Measurements from ENCODE around the gene LGR6.

LGR6 gene

DNA sequence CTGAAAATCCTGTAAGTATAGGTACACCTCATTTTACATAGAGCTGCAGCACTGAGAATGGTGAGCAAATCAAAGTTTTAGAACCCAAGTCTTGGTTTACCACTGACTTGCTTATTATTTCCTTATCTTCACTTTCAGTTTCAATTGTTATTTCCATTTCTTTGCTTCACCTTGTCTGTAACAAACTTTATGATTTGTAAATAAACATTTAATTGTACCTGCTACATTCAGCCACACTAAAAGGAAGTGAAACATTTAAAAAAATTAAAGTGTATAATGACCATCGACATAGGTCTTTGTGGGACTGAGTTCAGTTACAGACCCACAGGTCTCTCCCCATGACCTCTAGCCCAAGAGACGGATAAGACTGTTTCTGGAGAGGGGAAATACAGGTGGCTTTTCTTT lies 34.4 kb downstream of the LGR6 start:
- Histone ChIP-seq H3K4me3 (ENCODE audit: low read length in 2 of 2) (no peak overlapping the region), H3K4me1 (ENCODE audit: control insufficient read depth, insufficient read depth, low read length) (peaks cover 3% of the 10 kb centered on the region), H3K9me3 (ENCODE audit: control insufficient read depth in 2 of 2, low read length in 2 of 2) (peaks cover 0 to 4% of the 10 kb centered on the region in 2 donors), H3K27ac (ENCODE audit: low read length) (no peak overlapping the region), H3K36me3 (ENCODE audit: control insufficient read depth in 2 of 2, insufficient read depth in 2 of 2, low read length in 2 of 2) (no peaks in the 10 kb centered on the region), H3K9ac (ENCODE audit: low read length in 2 of 2) (no peak overlapping the region), H3K27me3 (ENCODE audit: control insufficient read depth in 1 of 2, insufficient read depth in 2 of 2, low read length in 2 of 2) (peaks cover 0 to 6% of the 10 kb centered on the region in 2 donors)

DNA sequence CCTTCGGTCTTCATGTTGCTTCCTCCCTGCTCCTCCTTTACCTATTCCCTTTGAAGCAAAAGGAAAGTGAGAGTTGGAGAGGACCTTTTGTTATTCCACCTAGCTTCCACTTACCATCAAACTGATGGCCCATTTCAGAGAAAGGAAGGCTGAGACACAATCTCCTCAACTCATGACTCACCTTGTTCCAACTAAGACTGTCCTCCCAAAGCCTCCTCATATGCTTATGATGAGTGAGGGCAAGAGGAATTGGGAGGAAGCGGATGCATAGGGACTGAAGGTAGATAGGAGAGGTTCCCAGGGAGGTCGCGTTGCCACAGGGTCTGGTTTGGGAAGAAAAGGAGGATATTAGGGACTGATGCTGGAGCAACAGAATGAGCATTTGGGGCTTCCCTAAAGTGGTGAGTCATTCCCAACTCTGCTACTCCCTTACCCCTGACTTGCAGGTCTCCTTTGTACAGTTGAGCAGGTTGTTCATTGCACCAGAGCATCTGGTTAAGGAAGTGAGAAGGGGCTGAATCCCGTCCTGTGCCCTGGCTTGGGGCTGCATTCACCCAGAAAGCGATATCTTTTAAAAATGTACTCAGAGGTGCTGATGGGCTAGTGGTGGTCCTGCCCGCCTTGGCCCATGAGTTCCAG lies 35.0 kb downstream of the LGR6 start:
- Histone ChIP-seq H3K9me3 (ENCODE audit: control insufficient read depth in 2 of 2, low read length in 2 of 2) (peaks cover 0 to 4% of the 10 kb centered on the region in 2 donors), H3K4me3 (ENCODE audit: low read length in 2 of 2) (no peak overlapping the region), H3K4me1 (ENCODE audit: control insufficient read depth, insufficient read depth, low read length) (no peaks in the 10 kb centered on the region), H3K9ac (ENCODE audit: low read length in 2 of 2) (no peak overlapping the region), H3K36me3 (ENCODE audit: control insufficient read depth in 2 of 2, insufficient read depth in 2 of 2, low read length in 2 of 2) (no peaks in the 10 kb centered on the region), H3K27me3 (ENCODE audit: control insufficient read depth in 1 of 2, insufficient read depth in 2 of 2, low read length in 2 of 2) (peaks cover 0 to 5% of the 10 kb centered on the region in 2 donors), H3K27ac (ENCODE audit: low read length) (no peak overlapping the region)

DNA sequence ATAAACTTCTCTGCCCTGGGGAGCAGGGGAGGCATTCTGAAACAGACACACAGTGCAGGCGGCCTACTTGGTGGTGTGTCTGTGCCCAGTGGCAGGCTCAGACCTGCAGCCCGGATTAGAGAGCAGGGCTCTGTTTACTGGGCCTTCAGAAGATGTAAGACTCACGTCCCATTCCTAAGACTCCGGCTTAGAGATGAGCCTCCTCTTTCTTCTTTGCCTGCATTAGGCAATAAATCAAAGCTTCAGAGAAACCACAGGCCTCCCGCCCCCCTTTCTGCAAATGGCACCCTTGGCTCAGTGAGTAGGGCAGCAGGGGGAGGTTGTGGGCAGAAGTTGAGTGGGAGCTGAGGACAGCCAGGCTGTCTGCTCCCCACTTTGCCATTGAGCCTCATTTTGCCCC lies 35.8 kb downstream of the LGR6 start:
- H3K36me3 ChIP-seq (ENCODE audit: control insufficient read depth in 2 of 2, insufficient read depth in 2 of 2, low read length in 2 of 2) = no peaks in the 10 kb centered on the region
- H3K9me3 ChIP-seq (ENCODE audit: control insufficient read depth in 2 of 2, low read length in 2 of 2) = peaks cover 0 to 4% of the 10 kb centered on the region in 2 donors
- H3K27me3 ChIP-seq (ENCODE audit: control insufficient read depth in 1 of 2, insufficient read depth in 2 of 2, low read length in 2 of 2) = peaks cover 0 to 5% of the 10 kb centered on the region in 2 donors
- H3K9ac ChIP-seq (ENCODE audit: low read length in 2 of 2) = no peak overlapping the region
- H3K4me3 ChIP-seq (ENCODE audit: low read length in 2 of 2) = no peak overlapping the region
- H3K4me1 ChIP-seq (ENCODE audit: control insufficient read depth, insufficient read depth, low read length) = no peaks in the 10 kb centered on the region
- no peak overlapping the region for H3K27ac ChIP-seq (ENCODE audit: low read length)

DNA sequence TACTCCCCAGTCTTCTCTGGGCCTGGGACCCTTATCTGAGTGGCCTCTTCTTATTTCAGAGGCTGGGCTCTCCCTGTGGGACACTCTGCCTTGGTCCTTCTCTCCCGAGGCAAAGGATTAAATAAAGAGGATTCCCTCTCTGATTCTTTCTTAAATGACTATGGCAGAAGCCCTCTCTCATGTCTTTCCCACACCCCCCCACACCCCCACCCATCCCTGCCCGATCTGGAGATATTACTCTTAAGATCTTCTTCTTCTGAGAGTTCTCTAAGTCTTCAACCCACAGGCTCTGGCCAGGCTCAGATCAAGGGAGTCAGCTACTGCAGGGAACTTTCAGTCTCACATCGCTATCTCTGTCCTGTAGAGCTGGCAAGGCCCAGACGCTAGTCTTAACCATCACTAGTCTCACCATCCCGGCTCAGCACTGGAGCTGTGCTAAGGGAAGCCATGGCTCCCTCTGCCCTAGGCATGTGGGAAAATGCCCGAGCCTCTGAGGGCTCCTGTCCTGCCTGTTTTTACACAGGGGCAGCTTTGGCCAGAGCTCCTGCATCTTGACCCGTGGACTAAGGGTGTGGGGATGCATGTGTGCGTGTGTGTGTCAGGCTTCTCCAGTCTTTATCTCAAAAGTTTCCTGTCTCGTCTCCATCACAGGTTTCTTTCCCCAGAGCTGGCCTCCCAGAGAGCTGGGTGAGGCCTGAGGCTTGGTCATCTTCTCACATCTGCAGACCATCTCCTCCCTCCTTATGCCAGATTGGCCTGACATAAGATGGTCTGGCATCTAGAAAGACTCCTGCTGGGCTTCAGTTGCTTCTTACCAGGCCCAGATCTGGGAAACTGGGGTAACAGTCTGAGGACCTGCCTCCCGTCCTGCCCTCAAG lies 36.7 kb downstream of the LGR6 start:
- H3K27ac ChIP-seq (ENCODE audit: low read length) = no peak overlapping the region
- no peaks in the 10 kb centered on the region for H3K4me1 ChIP-seq (ENCODE audit: control insufficient read depth, insufficient read depth, low read length)
- peaks cover 0 to 5% of the 10 kb centered on the region in 2 donors for H3K27me3 ChIP-seq (ENCODE audit: control insufficient read depth in 1 of 2, insufficient read depth in 2 of 2, low read length in 2 of 2)
- H3K9me3 ChIP-seq (ENCODE audit: control insufficient read depth in 2 of 2, low read length in 2 of 2) = peaks cover 0 to 4% of the 10 kb centered on the region in 2 donors
- H3K9ac ChIP-seq (ENCODE audit: low read length in 2 of 2) = no peak overlapping the region
- H3K36me3 ChIP-seq (ENCODE audit: control insufficient read depth in 2 of 2, insufficient read depth in 2 of 2, low read length in 2 of 2) = no peaks in the 10 kb centered on the region
- H3K4me3 ChIP-seq (ENCODE audit: low read length in 2 of 2) = no peak overlapping the region

DNA sequence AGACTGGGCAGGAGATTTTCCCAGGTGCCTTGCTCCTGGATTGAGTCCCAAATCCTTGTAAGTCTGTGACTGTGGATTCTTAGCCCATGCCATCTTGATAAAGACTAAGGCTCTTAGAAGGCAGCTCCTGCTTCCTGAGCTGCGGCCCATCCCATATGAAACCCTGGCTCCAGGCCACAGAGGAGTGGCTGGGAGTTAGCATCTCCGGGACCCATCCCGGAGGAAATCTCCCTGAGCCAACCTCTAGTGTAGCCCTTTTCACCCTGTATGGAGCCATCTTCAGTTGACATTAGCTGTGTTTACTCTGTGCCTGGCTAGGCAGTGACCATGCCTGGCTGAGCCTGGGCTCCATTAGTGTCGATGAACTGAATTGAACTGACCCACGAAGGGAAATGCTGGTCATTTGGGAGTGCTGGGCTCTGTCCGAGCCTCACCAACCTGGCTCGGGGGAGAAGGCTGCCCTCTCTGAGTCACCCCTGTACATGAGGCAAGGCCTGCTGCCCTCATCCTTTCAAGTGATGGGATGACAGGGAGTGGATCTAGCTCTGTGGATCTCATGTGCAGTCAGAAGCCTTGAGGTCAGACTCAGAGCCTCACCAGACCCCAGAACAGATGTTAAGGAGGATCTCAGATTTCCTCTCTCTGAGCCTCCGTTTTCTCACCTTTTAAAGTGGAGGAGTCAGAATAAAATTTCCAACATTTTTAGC lies 37.5 kb downstream of the LGR6 start:
- no peak overlapping the region for H3K27ac ChIP-seq (ENCODE audit: low read length)
- no peak overlapping the region for H3K9ac ChIP-seq (ENCODE audit: low read length in 2 of 2)
- no peaks in the 10 kb centered on the region for H3K4me1 ChIP-seq (ENCODE audit: control insufficient read depth, insufficient read depth, low read length)
- peaks cover 0 to 4% of the 10 kb centered on the region in 2 donors for H3K9me3 ChIP-seq (ENCODE audit: control insufficient read depth in 2 of 2, low read length in 2 of 2)
- H3K36me3 ChIP-seq (ENCODE audit: control insufficient read depth in 2 of 2, insufficient read depth in 2 of 2, low read length in 2 of 2) = no peaks in the 10 kb centered on the region
- H3K27me3 ChIP-seq (ENCODE audit: control insufficient read depth in 1 of 2, insufficient read depth in 2 of 2, low read length in 2 of 2) = peaks cover 4 to 8% of the 10 kb centered on the region in 2 donors
- H3K4me3 ChIP-seq (ENCODE audit: low read length in 2 of 2) = no peak overlapping the region

DNA sequence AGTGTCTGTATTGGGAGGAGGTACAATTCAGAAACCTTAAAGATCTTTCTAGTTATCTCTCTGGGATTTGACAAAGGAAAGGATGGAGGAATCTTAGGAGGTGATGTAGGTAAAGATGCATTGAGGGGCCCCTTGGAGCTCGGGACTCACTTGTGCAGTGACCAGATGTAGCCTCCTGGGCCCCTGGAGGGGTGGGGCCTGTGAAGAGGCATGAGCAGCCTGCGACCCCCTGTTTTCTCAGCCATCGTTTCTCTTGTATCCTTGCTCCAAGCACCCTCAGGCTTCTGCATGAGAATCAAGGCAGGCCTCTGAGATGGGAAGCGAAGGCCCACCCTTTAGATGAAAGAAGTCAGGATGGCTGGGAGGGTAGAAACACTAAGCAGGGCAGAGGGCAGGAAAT lies 39.6 kb downstream of the LGR6 start:
- Histone ChIP-seq H3K4me1 (ENCODE audit: control insufficient read depth, insufficient read depth, low read length) (no peaks in the 10 kb centered on the region), H3K9ac (ENCODE audit: low read length in 2 of 2) (no peak overlapping the region), H3K9me3 (ENCODE audit: control insufficient read depth in 2 of 2, low read length in 2 of 2) (no peaks in the 10 kb centered on the region), H3K27ac (ENCODE audit: low read length) (no peak overlapping the region), H3K4me3 (ENCODE audit: low read length in 2 of 2) (no peak overlapping the region), H3K36me3 (ENCODE audit: control insufficient read depth in 2 of 2, insufficient read depth in 2 of 2, low read length in 2 of 2) (no peaks in the 10 kb centered on the region), H3K27me3 (ENCODE audit: control insufficient read depth in 1 of 2, insufficient read depth in 2 of 2, low read length in 2 of 2) (peaks cover 15 to 18% of the 10 kb centered on the region in 2 donors)

DNA sequence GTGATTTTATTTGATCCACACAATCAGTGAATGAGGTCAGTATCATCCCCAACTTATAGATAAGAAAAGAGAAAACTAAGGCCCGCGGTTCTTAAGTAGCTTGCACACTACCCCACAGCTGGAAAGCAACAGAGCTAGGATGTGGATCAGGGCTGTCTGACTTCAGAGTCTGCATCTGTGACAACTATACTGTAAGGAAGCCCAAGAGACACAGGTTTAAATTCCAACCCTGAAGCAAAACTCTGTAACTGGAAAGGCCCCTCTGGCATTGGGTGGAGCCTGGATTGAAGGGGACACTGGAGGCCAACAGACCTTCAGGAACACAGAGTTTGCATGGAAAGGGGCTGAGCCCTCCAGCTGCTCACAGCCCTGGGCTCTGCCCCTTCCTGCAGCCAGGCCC lies 40.2 kb downstream of the LGR6 start:
- no peaks in the 10 kb centered on the region for H3K4me1 ChIP-seq (ENCODE audit: control insufficient read depth, insufficient read depth, low read length)

DNA sequence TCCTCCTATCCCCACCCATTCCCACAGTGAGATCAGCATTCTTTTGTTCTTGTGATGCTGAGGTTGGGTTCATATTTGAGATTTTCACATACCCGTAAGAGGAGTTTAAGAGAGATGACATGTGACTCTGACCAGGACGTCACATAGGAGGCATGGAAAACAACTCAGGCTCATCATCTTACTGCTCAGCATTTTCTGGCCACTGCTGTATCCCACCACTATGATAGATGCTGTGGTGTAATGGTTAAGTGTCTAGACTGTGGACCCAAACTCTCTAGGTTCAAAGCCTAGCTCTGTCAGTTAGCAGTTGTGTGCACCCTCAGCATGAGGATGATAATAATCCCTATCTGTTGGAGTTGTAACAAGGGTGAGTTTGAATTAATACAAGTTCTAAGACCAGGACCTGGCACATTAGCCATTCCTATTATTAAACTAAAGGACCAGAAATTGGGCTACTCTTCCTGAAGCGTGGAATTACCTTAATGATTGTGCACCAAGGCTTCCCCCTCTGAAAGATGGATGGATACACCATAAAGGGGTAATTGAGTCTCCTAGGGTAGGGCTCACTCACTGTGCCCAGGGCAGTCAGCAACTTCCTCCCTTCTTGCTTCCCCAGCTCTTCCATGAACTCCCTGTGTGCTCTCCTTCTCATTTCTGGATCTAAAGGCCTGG lies 40.9 kb downstream of the LGR6 start:
- Histone ChIP-seq H3K9me3 (ENCODE audit: control insufficient read depth in 2 of 2, low read length in 2 of 2) (no peaks in the 10 kb centered on the region), H3K36me3 (ENCODE audit: control insufficient read depth in 2 of 2, insufficient read depth in 2 of 2, low read length in 2 of 2) (no peaks in the 10 kb centered on the region), H3K27me3 (ENCODE audit: control insufficient read depth in 1 of 2, insufficient read depth in 2 of 2, low read length in 2 of 2) (peaks cover 15 to 16% of the 10 kb centered on the region in 2 donors), H3K27ac (ENCODE audit: low read length) (no peak overlapping the region), H3K9ac (ENCODE audit: low read length in 2 of 2) (no peak overlapping the region), H3K4me1 (ENCODE audit: control insufficient read depth, insufficient read depth, low read length) (no peaks in the 10 kb centered on the region), H3K4me3 (ENCODE audit: low read length in 2 of 2) (no peak overlapping the region)

More for the DNA sequence above, 40.2 kb downstream of the LGR6 start:
- H3K36me3 ChIP-seq (ENCODE audit: control insufficient read depth in 2 of 2, insufficient read depth in 2 of 2, low read length in 2 of 2) = no peaks in the 10 kb centered on the region
- peaks cover 15 to 18% of the 10 kb centered on the region in 2 donors for H3K27me3 ChIP-seq (ENCODE audit: control insufficient read depth in 1 of 2, insufficient read depth in 2 of 2, low read length in 2 of 2)
- no peak overlapping the region for H3K9ac ChIP-seq (ENCODE audit: low read length in 2 of 2)
- H3K9me3 ChIP-seq (ENCODE audit: control insufficient read depth in 2 of 2, low read length in 2 of 2) = no peaks in the 10 kb centered on the region
- H3K4me3 ChIP-seq (ENCODE audit: low read length in 2 of 2) = no peak overlapping the region
- no peak overlapping the region for H3K27ac ChIP-seq (ENCODE audit: low read length)

DNA sequence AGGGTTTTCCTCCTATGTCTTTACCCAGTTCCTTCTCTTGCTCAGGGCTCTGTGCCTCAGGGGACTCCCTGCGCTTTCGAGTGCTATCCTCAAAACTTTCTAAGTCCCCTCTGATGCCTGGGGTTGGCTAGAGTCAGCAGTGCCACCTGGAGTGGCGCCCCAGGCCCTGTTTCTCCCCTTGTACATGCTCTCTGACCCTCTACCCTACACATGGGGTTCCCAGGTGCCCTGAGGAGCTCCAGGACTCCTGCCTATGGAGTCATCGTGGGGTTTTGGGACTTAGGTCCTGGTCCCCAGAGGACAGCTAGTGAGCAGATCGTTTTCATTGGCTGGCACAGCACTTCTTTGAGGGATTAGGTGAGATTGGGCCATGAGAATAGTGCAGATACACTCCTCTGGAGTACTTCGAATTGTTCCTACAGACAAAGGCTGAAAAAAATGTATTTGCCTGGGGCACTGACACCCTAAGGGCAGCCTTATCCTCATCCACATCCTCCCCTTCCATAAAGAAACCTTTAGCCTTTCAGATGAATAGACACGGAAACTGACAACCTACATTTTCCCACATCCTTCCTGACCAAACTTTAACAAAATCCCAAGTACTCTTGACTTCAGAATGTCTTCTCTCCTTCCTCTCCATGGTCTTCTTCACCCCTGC lies 41.5 kb downstream of the LGR6 start:
- H3K9ac ChIP-seq (ENCODE audit: low read length in 2 of 2) = no peak overlapping the region
- no peak overlapping the region for H3K27ac ChIP-seq (ENCODE audit: low read length)
- no peaks in the 10 kb centered on the region for H3K4me1 ChIP-seq (ENCODE audit: control insufficient read depth, insufficient read depth, low read length)
- no peaks in the 10 kb centered on the region for H3K36me3 ChIP-seq (ENCODE audit: control insufficient read depth in 2 of 2, insufficient read depth in 2 of 2, low read length in 2 of 2)
- no peaks in the 10 kb centered on the region for H3K9me3 ChIP-seq (ENCODE audit: control insufficient read depth in 2 of 2, low read length in 2 of 2)
- no peak overlapping the region for H3K4me3 ChIP-seq (ENCODE audit: low read length in 2 of 2)
- H3K27me3 ChIP-seq (ENCODE audit: control insufficient read depth in 1 of 2, insufficient read depth in 2 of 2, low read length in 2 of 2) = peaks cover 14 to 15% of the 10 kb centered on the region in 2 donors
